HG03378 (cell line): Measurements from ENCODE around the gene SLC39A12.

ENCODE experiments used
- ATAC-seq: cut with Tn5 transposase; IDR thresholded peaks from one replicate; pipeline ENCODE4 v1.9.1; 2021; ENCODE audit warnings: mild to moderate bottlenecking, moderate library complexity; ENCODE audit not compliant: unreplicated experiment

Gene SLC39A12

DNA sequence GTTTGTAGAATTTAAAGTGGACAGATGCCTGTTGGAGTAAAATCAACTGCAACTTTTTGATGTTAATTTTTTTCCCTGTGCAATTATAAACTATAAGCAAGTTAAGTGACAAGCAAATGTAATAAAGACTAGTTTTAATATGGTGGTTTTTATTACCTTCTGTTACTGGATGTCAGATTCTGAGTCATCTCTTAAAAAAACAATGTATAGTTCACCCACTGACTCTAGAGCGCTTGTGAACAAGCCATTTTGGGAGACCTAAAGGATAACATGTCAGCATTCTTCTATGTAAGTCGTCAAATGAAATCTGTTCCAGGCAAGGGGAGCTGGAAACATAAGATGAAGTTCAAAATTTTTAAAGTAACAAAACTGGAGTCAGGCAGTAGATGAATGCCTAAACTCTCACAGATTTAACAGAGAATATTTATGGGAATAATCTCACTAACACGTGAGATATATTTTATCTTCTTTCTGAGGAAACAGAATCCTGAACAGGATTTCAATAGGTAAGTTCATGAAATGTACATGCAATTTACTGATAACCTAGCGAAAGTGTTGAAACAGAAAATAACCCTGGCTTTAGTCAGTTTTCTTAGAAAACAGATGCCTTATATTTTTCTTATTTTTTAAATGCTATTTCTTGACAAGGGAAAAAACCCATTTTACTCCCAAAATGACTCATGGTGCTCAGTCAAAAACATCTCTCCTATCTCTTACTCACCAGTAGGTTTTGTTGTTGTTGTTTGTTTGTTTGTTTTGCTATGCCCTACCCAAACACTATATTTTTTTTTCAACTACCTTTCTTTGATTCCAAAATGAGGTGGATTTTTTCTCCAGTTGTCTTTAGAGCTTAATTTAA lies 91.7 kb downstream of the SLC39A12 start:
- ATAC-seq: no peak

DNA sequence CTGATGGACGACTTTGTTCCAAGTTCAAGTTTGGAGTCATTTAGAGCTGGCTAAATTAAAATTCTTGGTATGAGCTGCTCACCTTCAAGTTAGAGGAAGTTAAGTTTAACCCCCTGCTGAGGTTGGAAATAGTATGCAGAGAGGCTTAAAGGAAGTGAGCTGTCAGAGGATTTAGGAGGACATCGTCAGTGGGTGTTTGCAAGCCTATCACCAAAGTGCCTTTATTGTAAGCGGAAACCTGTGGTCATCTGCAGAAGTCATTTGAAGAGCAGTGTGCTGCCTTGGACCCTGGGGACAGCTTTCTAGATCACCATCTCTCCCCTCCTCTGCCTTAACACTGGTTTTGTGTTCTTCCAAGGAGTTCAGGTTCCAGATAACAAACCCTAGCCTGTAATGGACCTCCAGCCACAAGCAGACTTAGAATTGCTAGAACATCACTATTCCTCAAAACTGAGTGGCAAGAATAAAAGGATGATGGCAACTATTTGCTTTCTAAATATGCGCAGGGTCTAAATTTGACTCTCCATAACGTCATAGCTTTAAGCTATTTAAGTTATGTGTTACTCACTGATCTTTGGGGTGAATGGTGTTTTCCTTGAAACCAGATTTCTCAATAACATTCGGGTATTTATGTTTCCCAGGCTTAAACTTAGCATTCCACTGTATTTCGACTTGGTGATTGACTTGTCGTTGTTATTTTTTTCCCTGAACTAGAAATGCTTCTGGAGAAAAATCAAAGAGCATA lies 93.4 kb downstream of the SLC39A12 start:
- ATAC-seq: no peak

GRCh38 chr10:18056583-18056982 lies 104.9 kb downstream of the SLC39A12 start:
- no peak for ATAC-seq

DNA sequence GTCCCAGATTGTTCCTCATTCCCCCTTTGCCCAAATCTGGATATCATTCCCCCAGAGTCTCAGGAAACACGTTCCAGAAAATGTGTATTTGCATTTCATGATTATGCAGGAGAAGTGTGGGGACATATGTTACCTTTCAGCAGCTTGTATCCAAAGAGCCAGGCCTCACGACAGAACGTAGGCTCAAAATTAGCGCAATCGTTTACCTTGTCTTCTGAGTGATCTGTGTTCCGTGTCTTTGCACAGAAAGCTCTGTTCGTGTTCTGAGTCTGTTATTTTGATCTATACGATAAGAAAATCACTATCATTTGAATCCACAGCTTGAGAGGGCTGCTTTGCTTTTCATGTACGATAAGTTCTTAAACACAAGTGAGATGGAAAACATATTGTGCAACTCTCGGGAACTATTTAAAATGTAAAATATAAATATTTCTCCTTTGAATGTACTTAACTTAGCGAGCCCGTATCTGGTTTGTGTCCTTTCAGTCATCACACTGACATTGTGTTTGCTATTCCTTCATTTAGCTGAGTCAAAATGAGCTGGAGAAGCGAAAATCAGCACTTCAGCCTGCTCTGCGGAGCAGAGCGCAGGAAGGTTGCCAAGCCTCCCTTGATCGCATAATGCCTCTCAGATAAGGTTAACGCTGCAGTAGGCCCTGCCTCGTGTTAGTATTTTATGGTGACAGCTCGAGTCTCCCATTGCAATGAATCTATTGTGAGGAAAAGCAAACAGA lies 108.3 kb downstream of the SLC39A12 start:
- no peak for ATAC-seq

GRCh38 chr10:18066947-18067346 lies 115.2 kb downstream of the SLC39A12 start:
- no peak for ATAC-seq

DNA sequence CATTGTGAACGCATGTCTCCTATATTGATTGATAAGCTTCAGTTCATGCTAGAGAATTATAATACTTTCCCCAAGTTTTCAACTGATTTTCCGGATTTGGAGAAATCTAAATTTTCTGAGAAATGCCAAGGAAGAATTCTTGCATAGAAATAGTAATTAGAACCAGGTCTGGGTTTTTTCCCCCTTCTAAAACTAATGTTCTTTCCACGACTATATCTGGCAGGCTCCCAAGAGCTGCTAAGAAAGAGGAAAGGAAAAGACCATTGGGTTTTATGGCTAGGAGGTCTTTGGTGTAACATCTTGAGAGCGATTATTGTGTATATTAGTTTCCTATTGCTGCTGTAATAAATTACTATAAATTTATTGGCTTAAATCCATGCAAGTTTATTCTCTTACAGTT lies 116.7 kb downstream of the SLC39A12 start:
- no peak for ATAC-seq

GRCh38 chr10:18071591-18071990 lies 119.9 kb downstream of the SLC39A12 start:
- no peak for ATAC-seq

- ATAC-seq: no peak
Measured at GRCh38 chr10:18073314-18073713, 121.6 kb downstream of the SLC39A12 start.

GRCh38 chr10:18075881-18076280 lies 124.2 kb downstream of the SLC39A12 start:
- no peak for ATAC-seq

DNA sequence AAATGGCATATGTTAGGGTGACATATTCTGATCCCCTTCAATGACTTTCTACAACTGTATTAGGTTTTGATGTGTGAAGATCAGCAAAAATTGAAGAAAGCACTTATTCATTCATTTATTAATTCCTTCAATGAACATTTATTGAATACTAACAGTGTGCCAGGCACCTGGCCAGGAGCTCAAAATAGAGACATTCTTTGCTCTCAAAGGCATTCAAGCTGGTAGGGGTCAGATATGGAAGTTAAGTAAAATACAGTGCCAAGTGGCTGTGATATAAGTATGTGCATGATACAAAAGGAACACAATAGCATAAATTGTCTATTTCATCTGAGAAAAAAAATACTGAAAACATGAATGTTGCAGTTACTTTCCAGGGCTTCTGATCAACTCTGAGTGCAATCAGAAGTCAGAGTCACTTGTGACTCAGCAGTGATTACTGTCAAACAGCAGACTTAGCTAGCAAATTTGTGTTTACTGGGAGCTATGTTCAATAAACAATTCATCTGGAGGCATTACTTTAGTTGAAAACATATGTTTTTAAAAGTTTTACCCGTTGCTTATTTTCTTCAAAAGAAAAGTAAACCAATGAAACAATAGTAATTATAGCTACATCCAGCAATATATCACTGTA lies 128.1 kb downstream of the SLC39A12 start:
- ATAC-seq: no peak

GRCh38 chr10:18082381-18082780 lies 130.7 kb downstream of the SLC39A12 start:
- ATAC-seq: no peak

- no peak for ATAC-seq
Measured at GRCh38 chr10:18085855-18086254, 134.1 kb downstream of the SLC39A12 start.

- ATAC-seq: no peak
Measured at GRCh38 chr10:18086746-18087145, 135.0 kb downstream of the SLC39A12 start.

GRCh38 chr10:18087355-18087754 lies 135.6 kb downstream of the SLC39A12 start:
- ATAC-seq: no peak
